H1 (cell line): ENCODE measurements around the gene AAMDC. TPM values are rescaled to one million over a fixed set of nuclear protein-coding genes. Genes with fewer than 3 reads are reported as not detected.

Experiments
- CTCF ChIA-PET: fragments of 300-600 bp; sonication (Branson Sonifier 250); formaldehyde crosslinking; loops from one replicate; lab custom pipeline; 2021; ENCODE audit not compliant: partially characterized antibody; lab: Charles Lee
- POLR2A ChIA-PET: fragments of 300-600 bp; sonication (Branson Sonifier 250); formaldehyde crosslinking; loops from one replicate; lab custom pipeline; 2021; ENCODE audit warnings: inconsistent platforms; ENCODE audit not compliant: partially characterized antibody; lab: Charles Lee
- DNase-seq, 2 experiments: peaks; one replicate each; pipeline versions ENCODE4 v3.0.0 to v3.0.0-alpha.2; 2010 to 2022; ENCODE audit warnings: low spot score in 2 of 2, low read depth in 1 of 2, mixed read lengths in 1 of 2
- FAIRE-seq: peaks from 2 replicates; lab custom pipeline; 2011; peaks lifted over from hg19 to GRCh38; lab: Jason Lieb, UNC
- H2AFZ ChIP-seq: 2 replicates; pipeline ENCODE4 v1.8.1; 2012; ENCODE audit warnings: low read length, inconsistent platforms
- H2AK5ac ChIP-seq: 2 replicates; pipeline ENCODE4 v1.6.1; 2013; ENCODE audit warnings: low read depth, low read length
- H2BK120ac ChIP-seq: replicated peaks from 2 replicates; pipeline ENCODE3; 2013; ENCODE audit warnings: low read depth, low read length, inconsistent platforms
- H2BK12ac ChIP-seq: 2 replicates; pipeline ENCODE4 v1.6.1; 2013; ENCODE audit warnings: low read depth, low read length
- H2BK15ac ChIP-seq: 2 replicates; pipeline ENCODE4 v1.6.1; 2013; ENCODE audit warnings: low read length
- H2BK20ac ChIP-seq: 2 replicates; pipeline ENCODE4 v1.6.1; 2013; ENCODE audit warnings: low read length
- H2BK5ac ChIP-seq: 2 replicates; pipeline ENCODE4 v1.6.1; 2013; ENCODE audit warnings: low read depth, low read length
- H3K14ac ChIP-seq: 2 replicates; pipeline ENCODE4 v1.6.1; 2013; ENCODE audit warnings: inconsistent platforms; ENCODE audit not compliant: insufficient read length
- H3K18ac ChIP-seq: 2 replicates; pipeline ENCODE4 v1.6.1; 2013; ENCODE audit warnings: low read length; ENCODE audit errors: extremely low read depth
- H3K23ac ChIP-seq: 2 replicates; pipeline ENCODE4 v1.6.1; 2013; ENCODE audit warnings: inconsistent platforms; ENCODE audit not compliant: insufficient read length
- H3K23me2 ChIP-seq: 2 replicates; pipeline ENCODE4 v1.6.1; 2013; ENCODE audit warnings: low read depth, low read length
- H3K27ac ChIP-seq: 2 replicates; pipeline ENCODE4 v1.6.1; 2011; ENCODE audit warnings: low read depth, low read length, inconsistent platforms
- H3K27me3 ChIP-seq, 4 experiments: replicated peaks in 1 of 4; 1 replicate in 1 of 4; 2 replicates in 3 of 4; pipeline versions ENCODE4 v1.6.1 to v1.8.1; 2011 to 2013; ENCODE audit warnings: low read length in 3 of 4, mild to moderate bottlenecking in 3 of 4, inconsistent platforms in 2 of 4, mixed read lengths in 2 of 4, moderate library complexity in 1 of 4; ENCODE audit not compliant: control insufficient read depth in 3 of 4, insufficient read depth in 3 of 4; ENCODE audit errors: extremely low read depth in 1 of 4
- H3K36me3 ChIP-seq, 4 experiments: 2 replicates each; pipeline versions ENCODE4 v1.6.1 to v1.8.1; 2011 to 2013; ENCODE audit warnings: mild to moderate bottlenecking in 4 of 4, low read length in 3 of 4, moderate library complexity in 2 of 4, control low read depth in 1 of 4, inconsistent platforms in 1 of 4; ENCODE audit not compliant: insufficient read depth in 4 of 4, control insufficient read depth in 2 of 4
- H3K4ac ChIP-seq: replicated peaks from 2 replicates; pipeline ENCODE3; 2013; ENCODE audit warnings: low read length, low read depth, mixed read lengths, inconsistent platforms; ENCODE audit not compliant: insufficient read length
- H3K4me1 ChIP-seq, 4 experiments: replicated peaks in 1 of 4; 1 replicate in 1 of 4; 2 replicates in 3 of 4; pipeline versions ENCODE4 v1.6.1 to v1.8.1; 2011 to 2013; ENCODE audit warnings: low read length in 3 of 4, inconsistent platforms in 2 of 4, mixed read lengths in 1 of 4; ENCODE audit not compliant: insufficient read depth in 4 of 4, control insufficient read depth in 3 of 4
- H3K4me2 ChIP-seq, 2 experiments: 2 replicates each; pipeline versions ENCODE4 v1.6.1 to v1.8.1; 2011 to 2013; ENCODE audit warnings: low read depth in 2 of 2, low read length in 2 of 2, control low read depth in 1 of 2, inconsistent platforms in 1 of 2, mild to moderate bottlenecking in 1 of 2; ENCODE audit not compliant: insufficient read depth in 1 of 2
- H3K4me3 ChIP-seq, 4 experiments: fragments of 200-600, 300-600 bp in 1 of 4; sonication (generic), shearing (Covaris generic), sonication (Bioruptor Twin) in 1 of 4; 2 replicates each; pipeline versions ENCODE4 v1.5.1 to v1.8.1; 2011 to 2016; ENCODE audit warnings: low read length in 4 of 4, low read depth in 3 of 4, control low read depth in 2 of 4, inconsistent platforms in 2 of 4, mild to moderate bottlenecking in 2 of 4, mixed read lengths in 1 of 4, moderate library complexity in 1 of 4; ENCODE audit not compliant: insufficient read depth in 2 of 4; ENCODE audit errors: extremely low read depth in 1 of 4
- H3K56ac ChIP-seq: replicated peaks from 2 replicates; pipeline ENCODE3; 2013; ENCODE audit warnings: low read depth, mild to moderate bottlenecking, mixed read lengths, low read length, inconsistent platforms; ENCODE audit not compliant: insufficient read length
- H3K79me1 ChIP-seq: 2 replicates; pipeline ENCODE4 v1.6.1; 2013; ENCODE audit warnings: low read depth, low read length, control low read depth
- H3K79me2 ChIP-seq, 2 experiments: 2 replicates each; pipeline versions ENCODE4 v1.6.1 to v1.8.1; 2012 to 2013; ENCODE audit warnings: low read length in 2 of 2, mild to moderate bottlenecking in 2 of 2, inconsistent platforms in 1 of 2; ENCODE audit not compliant: insufficient read depth in 2 of 2, control insufficient read depth in 1 of 2
- H3K9ac ChIP-seq, 4 experiments: replicated peaks in 1 of 4; 1 replicate in 1 of 4; 2 replicates in 3 of 4; pipeline versions ENCODE4 v1.6.1 to v1.8.1; 2011 to 2013; ENCODE audit warnings: low read depth in 3 of 4, low read length in 3 of 4, control low read depth in 2 of 4, mild to moderate bottlenecking in 2 of 4, moderate library complexity in 2 of 4, inconsistent platforms in 1 of 4; ENCODE audit errors: extremely low read depth in 1 of 4
- H3K9me3 ChIP-seq, 2 experiments: 2 replicates each; pipeline versions ENCODE4 v1.6.1 to v1.8.1; 2012 to 2013; ENCODE audit warnings: mild to moderate bottlenecking in 2 of 2, moderate library complexity in 2 of 2, control low read depth in 1 of 2, inconsistent platforms in 1 of 2, low read depth in 1 of 2, low read length in 1 of 2, mixed read lengths in 1 of 2; ENCODE audit not compliant: insufficient read depth in 2 of 2
- H4K20me1 ChIP-seq, 2 experiments: replicated peaks in 1 of 2; 2 replicates each; pipeline versions ENCODE3 to v1.8.1; 2011 to 2013; ENCODE audit warnings: inconsistent platforms in 2 of 2, low read length in 2 of 2, mild to moderate bottlenecking in 1 of 2; ENCODE audit not compliant: insufficient read depth in 2 of 2, control insufficient read depth in 1 of 2
- H4K5ac ChIP-seq: 2 replicates; pipeline ENCODE4 v1.6.1; 2013; ENCODE audit warnings: low read length, low read depth, mixed read lengths, inconsistent platforms; ENCODE audit not compliant: insufficient read length
- H4K8ac ChIP-seq: 2 replicates; pipeline ENCODE4 v1.8.0; 2013; ENCODE audit warnings: mild to moderate bottlenecking, moderate library complexity, low read length, inconsistent platforms; ENCODE audit not compliant: insufficient read depth; ENCODE audit errors: extremely low read depth
- H4K91ac ChIP-seq: replicated peaks from 2 replicates; pipeline ENCODE3; 2013; ENCODE audit warnings: low read length, mixed read lengths, inconsistent platforms; ENCODE audit not compliant: insufficient read length
- CEBPB ChIP-seq: IDR thresholded peaks from 2 replicates; pipeline ENCODE4 v1.6.1; 2012; ENCODE audit warnings: low read depth, low read length
- EGR1 ChIP-seq: IDR thresholded peaks from 2 replicates; pipeline ENCODE4 v1.6.1; 2011; ENCODE audit warnings: low read depth, low read length, borderline replicate concordance
- HDAC2 ChIP-seq, 2 experiments: fragments of 300-600 bp in 1 of 2; sonication (generic) in 1 of 2; IDR thresholded peaks; 2 replicates each; pipeline ENCODE4 v1.6.1; 2011 to 2012; ENCODE audit warnings: low read depth in 2 of 2, low read length in 2 of 2, mild to moderate bottlenecking in 2 of 2, moderate library complexity in 2 of 2, borderline replicate concordance in 1 of 2, inconsistent platforms in 1 of 2
- JUN ChIP-seq: IDR thresholded peaks from 2 replicates; pipeline ENCODE4 v1.6.1; 2011; ENCODE audit warnings: low read depth, mild to moderate bottlenecking, improper control_type of control experiment, low read length
- KDM5A ChIP-seq: fragments of 200-600 bp; IDR thresholded peaks from 2 replicates; pipeline ENCODE4 v1.7.1; 2012; ENCODE audit warnings: mild to moderate bottlenecking, low read length, inconsistent platforms, mixed read lengths
- MAFK ChIP-seq: IDR thresholded peaks from 2 replicates; pipeline ENCODE4 v1.6.1; 2012; ENCODE audit warnings: low read depth, mild to moderate bottlenecking, improper control_type of control experiment, low read length
- NANOG ChIP-seq: IDR thresholded peaks from 2 replicates; pipeline ENCODE4 v1.6.1; 2011; ENCODE audit warnings: low read length, low read depth, mild to moderate bottlenecking, inconsistent platforms; ENCODE audit not compliant: insufficient read depth, poor library complexity, severe bottlenecking
- RFX5 ChIP-seq: IDR thresholded peaks from 2 replicates; pipeline ENCODE4 v1.6.1; 2011; ENCODE audit warnings: low read depth, low read length, improper control_type of control experiment, borderline replicate concordance
- SIRT6 ChIP-seq: IDR thresholded peaks from one replicate; pipeline ENCODE4 v1.7.1; 2012; ENCODE audit warnings: low read length, inconsistent platforms
- SRF ChIP-seq: IDR thresholded peaks from 2 replicates; pipeline ENCODE4 v1.6.1; 2011; ENCODE audit warnings: mild to moderate bottlenecking, low read depth, low read length, moderate library complexity
- TCF12 ChIP-seq: IDR thresholded peaks from 2 replicates; pipeline ENCODE4 v1.6.1; 2011; ENCODE audit warnings: low read depth, mild to moderate bottlenecking, low read length
- TEAD4 ChIP-seq: IDR thresholded peaks from 2 replicates; pipeline ENCODE4 v1.6.1; 2012; ENCODE audit warnings: low read depth, low read length, inconsistent platforms, mixed read lengths
- WGBS, 2 experiments: shearing (Covaris generic) in 1 of 2; methylation state at CpG; one replicate each; pipeline versions ENCODE4 v1.1.6 to v1.1.7; 2013 to 2015; ENCODE audit warnings: low lambda C conversion rate in 2 of 2, mixed read lengths in 2 of 2, inconsistent platforms in 1 of 2, low coverage in 1 of 2, missing lambda C conversion rate in 1 of 2; ENCODE audit not compliant: insufficient replicate concordance in 2 of 2, insufficient coverage in 1 of 2, insufficient read length in 1 of 2; ENCODE audit errors: extremely low coverage in 1 of 2, missing lambda C conversion rate in 1 of 2; 5-methylcytosine and 5-hydroxymethylcytosine counted together
- polyA plus RNA-seq, 7 experiments: library from polyadenylated mRNA; depleted of rRNA in 3 of 7; stranded (reverse) in 5 of 7; unstranded in 2 of 7; fragments of >200 nt in 5 of 7; fragments of 200-250 nt in 2 of 7; gene quantifications; 1 replicate in 5 of 7; 2 replicates in 1 of 7; 4 replicates in 1 of 7; pipeline versions ENCODE4 v1.2.1 to v1.2.3, GENCODE V29; 2011 to 2013; ENCODE audit warnings: missing spikeins in 2 of 7, mixed read lengths in 2 of 7
- total RNA-seq: library from RNA; stranded (reverse); fragmentation: NEBNext Ultra II Directional; extraction: Animal tissue kit (Norgen Biotek cat#: 25700); gene quantifications from 2 replicates; pipeline ENCODE4 v1.2.1, GENCODE V29; 2021
- TF ChIP-seq, protein P1 (sequence below), 3 experiments: IDR thresholded peaks; 1 replicate in 2 of 3; 2 replicates in 1 of 3; pipeline versions ENCODE4 v1.5.1 to v1.6.1; 2011; ENCODE audit warnings: low read length in 3 of 3, mild to moderate bottlenecking in 3 of 3, inconsistent platforms in 2 of 3, low read depth in 1 of 3, moderate library complexity in 1 of 3; ENCODE audit not compliant: insufficient read depth in 1 of 3; ENCODE audit errors: control extremely low read depth in 1 of 3

Gene AAMDC
- total and polyA plus RNA-seq, 2 of the 8 experiments (the other 6 are each of a cell fraction or from before 2014, with no cell fraction given) = 17.2 to 19.5 TPM

- H3K4me2 ChIP-seq = no peak overlapping the region
- ChIA-PET POLR2A (no interaction called here), CTCF (no interaction called here)
- H3K27ac ChIP-seq = no peak overlapping the region
- H3K18ac ChIP-seq = no peak overlapping the region
- no peaks in the 10 kb centered on the region for H4K20me1 ChIP-seq
- H2BK12ac ChIP-seq = no peak overlapping the region
- no peak overlapping the region for H3K14ac ChIP-seq
- no peak overlapping the region for H2BK20ac ChIP-seq
- H3K23me2 ChIP-seq = no peaks in the 10 kb centered on the region
- H3K9ac ChIP-seq = no peak overlapping the region
- no peak overlapping the region for H4K91ac ChIP-seq
- no peak overlapping the region for H3K23ac ChIP-seq
- H3K79me2 ChIP-seq = no peaks in the 10 kb centered on the region
- no peak overlapping the region for H3K56ac ChIP-seq
- H2AK5ac ChIP-seq = no peak overlapping the region
- 83% methylated on average over 1 of the region's 1 CpG; no CpG with 5 or more reads in 1 of the 2 experiments for WGBS, 2 experiments
- peaks cover 23 to 25% of the 10 kb centered on the region in 2 experiments for H3K9me3 ChIP-seq
- FAIRE-seq (no peak), DNase-seq (no peak)
- H2BK15ac ChIP-seq = no peak overlapping the region
- H2BK120ac ChIP-seq = no peak overlapping the region
- H3K79me1 ChIP-seq = no peaks in the 10 kb centered on the region
- H2AFZ ChIP-seq = no peak overlapping the region
- H4K8ac ChIP-seq = no peak overlapping the region
- no peaks in the 10 kb centered on the region for H3K27me3 ChIP-seq
- H4K5ac ChIP-seq = no peak overlapping the region
- H3K4me1 ChIP-seq = no peaks in the 10 kb centered on the region
- no peak overlapping the region for H3K4me3 ChIP-seq
- no peak overlapping the region for H2BK5ac ChIP-seq
- peaks cover 0 to 24% (median 5%) of the 10 kb centered on the region in 4 experiments; a peak in 5 of 8 replicates for H3K36me3 ChIP-seq
- H3K4ac ChIP-seq = no peak overlapping the region
- TF ChIP-seq HDAC2 (IDR thresholded peaks at IDR 0.05; ENCODE audit: borderline replicate concordance in 1 of 2, low read depth in 2 of 2, low read length in 2 of 2) (no peak), SRF (no peak), TCF12 (no peak), SIRT6 (no peak), RFX5 (no peak), MAFK (no peak), KDM5A (no peak), TEAD4 (no peak), JUN (no peak), NANOG (no peak), CEBPB (no peak), EGR1 (no peak)
- TF ChIP-seq, protein P1, sequence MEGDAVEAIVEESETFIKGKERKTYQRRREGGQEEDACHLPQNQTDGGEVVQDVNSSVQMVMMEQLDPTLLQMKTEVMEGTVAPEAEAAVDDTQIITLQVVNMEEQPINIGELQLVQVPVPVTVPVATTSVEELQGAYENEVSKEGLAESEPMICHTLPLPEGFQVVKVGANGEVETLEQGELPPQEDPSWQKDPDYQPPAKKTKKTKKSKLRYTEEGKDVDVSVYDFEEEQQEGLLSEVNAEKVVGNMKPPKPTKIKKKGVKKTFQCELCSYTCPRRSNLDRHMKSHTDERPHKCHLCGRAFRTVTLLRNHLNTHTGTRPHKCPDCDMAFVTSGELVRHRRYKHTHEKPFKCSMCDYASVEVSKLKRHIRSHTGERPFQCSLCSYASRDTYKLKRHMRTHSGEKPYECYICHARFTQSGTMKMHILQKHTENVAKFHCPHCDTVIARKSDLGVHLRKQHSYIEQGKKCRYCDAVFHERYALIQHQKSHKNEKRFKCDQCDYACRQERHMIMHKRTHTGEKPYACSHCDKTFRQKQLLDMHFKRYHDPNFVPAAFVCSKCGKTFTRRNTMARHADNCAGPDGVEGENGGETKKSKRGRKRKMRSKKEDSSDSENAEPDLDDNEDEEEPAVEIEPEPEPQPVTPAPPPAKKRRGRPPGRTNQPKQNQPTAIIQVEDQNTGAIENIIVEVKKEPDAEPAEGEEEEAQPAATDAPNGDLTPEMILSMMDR (IDR thresholded peaks at IDR 0.05; ENCODE audit: control extremely low read depth in 1 of 3, insufficient read depth in 1 of 3, low read depth in 1 of 3, low read length in 3 of 3) = no peak
These were observed 30.6 kb downstream of the AAMDC start for GRCh38 chr11:77851503-77851902.
